Measurements from ENCODE around the gene USP13.

Gene USP13

DNA sequence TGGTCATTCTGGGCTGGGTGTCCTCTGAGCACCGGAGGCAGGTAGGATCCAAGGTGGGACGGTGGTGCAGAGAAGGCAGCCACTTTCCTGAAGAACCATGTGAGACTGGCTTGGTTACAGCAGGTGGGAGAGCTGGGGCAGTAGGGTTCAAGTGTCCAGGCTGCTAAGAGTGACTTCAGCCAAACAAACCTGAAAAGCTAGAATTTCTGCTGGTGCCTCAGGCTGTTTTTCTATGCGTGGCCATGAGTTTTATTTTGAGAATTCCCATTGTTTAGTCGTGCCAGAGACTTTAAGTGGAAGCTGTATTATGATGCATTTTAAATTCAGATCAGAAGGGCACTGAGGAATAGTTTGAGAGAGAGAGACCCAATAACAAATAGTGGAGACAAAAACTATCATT, 20.1 kb downstream of the USP13 start:
- TF ChIP-seq, protein P1, sequence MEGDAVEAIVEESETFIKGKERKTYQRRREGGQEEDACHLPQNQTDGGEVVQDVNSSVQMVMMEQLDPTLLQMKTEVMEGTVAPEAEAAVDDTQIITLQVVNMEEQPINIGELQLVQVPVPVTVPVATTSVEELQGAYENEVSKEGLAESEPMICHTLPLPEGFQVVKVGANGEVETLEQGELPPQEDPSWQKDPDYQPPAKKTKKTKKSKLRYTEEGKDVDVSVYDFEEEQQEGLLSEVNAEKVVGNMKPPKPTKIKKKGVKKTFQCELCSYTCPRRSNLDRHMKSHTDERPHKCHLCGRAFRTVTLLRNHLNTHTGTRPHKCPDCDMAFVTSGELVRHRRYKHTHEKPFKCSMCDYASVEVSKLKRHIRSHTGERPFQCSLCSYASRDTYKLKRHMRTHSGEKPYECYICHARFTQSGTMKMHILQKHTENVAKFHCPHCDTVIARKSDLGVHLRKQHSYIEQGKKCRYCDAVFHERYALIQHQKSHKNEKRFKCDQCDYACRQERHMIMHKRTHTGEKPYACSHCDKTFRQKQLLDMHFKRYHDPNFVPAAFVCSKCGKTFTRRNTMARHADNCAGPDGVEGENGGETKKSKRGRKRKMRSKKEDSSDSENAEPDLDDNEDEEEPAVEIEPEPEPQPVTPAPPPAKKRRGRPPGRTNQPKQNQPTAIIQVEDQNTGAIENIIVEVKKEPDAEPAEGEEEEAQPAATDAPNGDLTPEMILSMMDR (conservative IDR thresholded peaks at IDR 0.05; ENCODE audit: low read length): no peak
- Histone ChIP-seq H3K9ac (ENCODE audit: low read depth, low read length, poor library complexity, severe bottlenecking) (no peak overlapping the region), H3K4me1 (ENCODE audit: insufficient read depth, low read length, poor library complexity, severe bottlenecking) (peaks cover 7% of the 10 kb centered on the region), H3K79me2 (ENCODE audit: insufficient read depth, low read length) (peaks cover 92% of the 10 kb centered on the region), H3K4me2 (ENCODE audit: low read depth, low read length, poor library complexity, severe bottlenecking) (no peak overlapping the region), H3K4me3 (ENCODE audit: low read length, poor library complexity, severe bottlenecking) (no peak overlapping the region), H2AFZ (ENCODE audit: low read length) (no peak overlapping the region), H3K27me3 (ENCODE audit: insufficient read depth, low read length, poor library complexity, severe bottlenecking) (no peaks in the 10 kb centered on the region), H3K36me3 (ENCODE audit: insufficient read depth, low read length) (no peaks in the 10 kb centered on the region), H3F3A (ENCODE audit: low read depth) (no peaks in the 10 kb centered on the region), H3K9me3 (ENCODE audit: insufficient read depth, low read depth, low read length) (no peaks in the 10 kb centered on the region), H3K9me2 (replicated peaks; ENCODE audit: low read depth, low read length) (no peaks in the 10 kb centered on the region), H4K20me1 (ENCODE audit: insufficient read depth, low read length, poor library complexity, severe bottlenecking) (peaks cover 7% of the 10 kb centered on the region)

DNA sequence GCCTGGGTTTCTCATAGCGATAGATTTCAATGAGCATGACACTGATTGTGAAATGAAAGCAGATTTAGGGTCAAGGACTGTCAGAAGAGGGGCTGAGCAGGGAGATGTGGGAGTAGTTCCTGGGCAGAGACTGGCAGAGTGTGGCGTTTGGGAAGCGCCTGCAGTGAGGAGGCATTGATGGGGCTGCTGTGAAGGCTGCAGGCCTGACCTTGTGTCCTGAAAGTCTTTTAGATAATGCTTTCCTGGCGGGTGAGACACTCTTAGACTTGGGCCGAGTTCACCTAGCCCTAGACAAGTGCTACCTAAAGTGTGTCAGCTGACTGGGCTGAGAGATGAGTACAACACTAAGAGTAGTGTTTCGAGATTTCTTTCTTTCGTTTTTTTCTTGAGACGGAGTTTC, 20.7 kb downstream of the USP13 start:
- no peak overlapping the region for H3K4me3 ChIP-seq (ENCODE audit: low read length, poor library complexity, severe bottlenecking)
- H3K36me3 ChIP-seq (ENCODE audit: insufficient read depth, low read length): no peaks in the 10 kb centered on the region
- H3K4me2 ChIP-seq (ENCODE audit: low read depth, low read length, poor library complexity, severe bottlenecking): no peak overlapping the region
- H3K79me2 ChIP-seq (ENCODE audit: insufficient read depth, low read length): peaks cover 92% of the 10 kb centered on the region
- H3F3A ChIP-seq (ENCODE audit: low read depth): no peaks in the 10 kb centered on the region
- TF ChIP-seq, protein P1 (conservative IDR thresholded peaks at IDR 0.05; ENCODE audit: low read length): no peak
- TF ChIP-seq EZH2phosphoT487 (IDR thresholded peaks at IDR 0.05; ENCODE audit: borderline replicate concordance): no peak
- H3K27me3 ChIP-seq (ENCODE audit: insufficient read depth, low read length, poor library complexity, severe bottlenecking): no peaks in the 10 kb centered on the region
- H4K20me1 ChIP-seq (ENCODE audit: insufficient read depth, low read length, poor library complexity, severe bottlenecking): peaks cover 12% of the 10 kb centered on the region
- H2AFZ ChIP-seq (ENCODE audit: low read length): no peak overlapping the region
- no peaks in the 10 kb centered on the region for H3K9me2 ChIP-seq (replicated peaks; ENCODE audit: low read depth, low read length)
- no peaks in the 10 kb centered on the region for H3K9me3 ChIP-seq (ENCODE audit: insufficient read depth, low read depth, low read length)
- peaks cover 7% of the 10 kb centered on the region for H3K4me1 ChIP-seq (ENCODE audit: insufficient read depth, low read length, poor library complexity, severe bottlenecking)
- no peak overlapping the region for H3K9ac ChIP-seq (ENCODE audit: low read depth, low read length, poor library complexity, severe bottlenecking)

DNA sequence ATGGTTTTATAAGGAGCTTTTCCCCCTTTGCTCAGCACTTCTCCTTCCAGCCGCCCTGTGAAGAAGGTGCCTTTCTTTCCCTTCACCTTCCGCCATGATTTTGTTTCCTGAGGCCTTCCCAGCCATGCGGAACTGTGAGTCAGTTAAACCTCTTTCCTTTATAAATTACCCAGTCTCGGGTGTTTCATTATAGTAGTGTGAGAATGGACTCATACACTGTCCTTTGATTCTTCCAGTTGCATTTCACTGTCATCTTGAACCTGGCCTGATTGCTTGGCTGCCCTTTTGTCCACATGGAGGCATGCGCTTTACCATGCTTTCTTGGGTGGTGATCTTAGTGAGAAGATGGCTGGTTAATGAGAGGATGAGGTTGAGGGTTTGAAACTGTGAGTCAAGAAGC, 23.2 kb downstream of the USP13 start:
- Histone ChIP-seq H3K4me1 (ENCODE audit: insufficient read depth, low read length, poor library complexity, severe bottlenecking) (peaks cover 7% of the 10 kb centered on the region), H3K4me3 (ENCODE audit: low read length, poor library complexity, severe bottlenecking) (no peak overlapping the region), H3K9me3 (ENCODE audit: insufficient read depth, low read depth, low read length) (no peaks in the 10 kb centered on the region), H2AFZ (ENCODE audit: low read length) (no peak overlapping the region), H4K20me1 (ENCODE audit: insufficient read depth, low read length, poor library complexity, severe bottlenecking) (peaks cover 17% of the 10 kb centered on the region), H3K27me3 (ENCODE audit: insufficient read depth, low read length, poor library complexity, severe bottlenecking) (no peaks in the 10 kb centered on the region), H3K9me2 (replicated peaks; ENCODE audit: low read depth, low read length) (no peaks in the 10 kb centered on the region), H3K4me2 (ENCODE audit: low read depth, low read length, poor library complexity, severe bottlenecking) (no peak overlapping the region), H3K9ac (ENCODE audit: low read depth, low read length, poor library complexity, severe bottlenecking) (no peak overlapping the region), H3K79me2 (ENCODE audit: insufficient read depth, low read length) (peaks cover 92% of the 10 kb centered on the region), H3F3A (ENCODE audit: low read depth) (no peaks in the 10 kb centered on the region), H3K36me3 (ENCODE audit: insufficient read depth, low read length) (no peaks in the 10 kb centered on the region)
- TF ChIP-seq EZH2phosphoT487 (IDR thresholded peaks at IDR 0.05; ENCODE audit: borderline replicate concordance): no peak
- TF ChIP-seq, protein P1 (conservative IDR thresholded peaks at IDR 0.05; ENCODE audit: low read length): no peak
